Iris pigment epithelial cell (primary cell): ENCODE results near the gene IL6ST.
"Not testable (repeated sequence)": the region's sequence is repeated elsewhere in the genome, so short reads cannot be mapped to it uniquely, and the experiment has no call there.

Experiments
- DNase-seq: peaks from one replicate; pipeline ENCODE4 v3.0.0-alpha.2; 2011; ENCODE audit warnings: low read depth

The IL6ST gene

GRCh38 chr5:55994495-55994997 is at the start of gene IL6ST:
Gene IL6ST, minus strand, starts transcription at chr5:55994963. Its CDS starts 18,685 bp downstream, at chr5:55976278.
- DNase-seq = peak; percentile 83

- peak; percentile 41 for DNase-seq
These were observed 45.2 kb upstream of the IL6ST start for GRCh38 chr5:56039985-56040384.

- not testable (repeated sequence) for DNase-seq
These were observed 43.4 kb upstream of the IL6ST start for GRCh38 chr5:56038206-56038605.

- no peak for DNase-seq
These were observed 42.8 kb upstream of the IL6ST start for GRCh38 chr5:56037531-56038010.

GRCh38 chr5:56035394-56035793 is 40.6 kb upstream of the IL6ST start:
- DNase-seq = not testable (repeated sequence)

GRCh38 chr5:56029871-56030630 is 35.3 kb upstream of the IL6ST start:
- peak; percentile 21 for DNase-seq

GRCh38 chr5:56029457-56029856 is 34.7 kb upstream of the IL6ST start:
- DNase-seq = no peak

GRCh38 chr5:56028708-56029107 is 33.9 kb upstream of the IL6ST start:
- no peak for DNase-seq

- peak; percentile 97 for DNase-seq
These were observed 32.1 kb upstream of the IL6ST start for GRCh38 chr5:56026863-56027300.

- DNase-seq = peak; percentile 47
These were observed 30.6 kb upstream of the IL6ST start for GRCh38 chr5:56025151-56025885.

- no peak for DNase-seq
These were observed 30.0 kb upstream of the IL6ST start for GRCh38 chr5:56024810-56025150.

GRCh38 chr5:56023296-56023695 is 28.5 kb upstream of the IL6ST start:
- DNase-seq = peak; percentile 10

GRCh38 chr5:56019306-56020272 is 24.8 kb upstream of the IL6ST start:
- peak; percentile 71 for DNase-seq

- DNase-seq = no peak
These were observed 24.1 kb upstream of the IL6ST start for GRCh38 chr5:56018832-56019231.

- DNase-seq = not testable (repeated sequence)
These were observed 19.9 kb upstream of the IL6ST start for GRCh38 chr5:56014701-56015100.

GRCh38 chr5:56013939-56014338 is 19.2 kb upstream of the IL6ST start:
- DNase-seq = not testable (repeated sequence)

GRCh38 chr5:56012281-56012963 is 17.7 kb upstream of the IL6ST start:
- DNase-seq = peak; percentile 76

GRCh38 chr5:56011835-56012234 is 17.1 kb upstream of the IL6ST start:
- DNase-seq = peak; percentile 93

- DNase-seq = no peak
These were observed 15.7 kb upstream of the IL6ST start for GRCh38 chr5:56010431-56010830.

GRCh38 chr5:56006600-56006999 is 11.8 kb upstream of the IL6ST start:
- peak; percentile 17 for DNase-seq

- no peak for DNase-seq
These were observed 11.3 kb upstream of the IL6ST start for GRCh38 chr5:56006094-56006493.
